ENCODE measurements around the gene TBX6. TPM values are rescaled to one million over a fixed set of nuclear protein-coding genes. Genes with fewer than 3 reads are reported as not detected.
"Not testable (repeated sequence)": the region's sequence is repeated elsewhere in the genome, so short reads cannot be mapped to it uniquely, and the experiment has no call there.

Gene TBX6
- total RNA-seq, 4 donors from 2014 or later, result 0.42 to 1.3 (median 0.67) TPM

- intact Hi-C loops (cut with DNase I), result no loop called here
- no peaks in the 10 kb centered on the region for H3K27me3 ChIP-seq
- H3K9me3 ChIP-seq, result no peaks in the 10 kb centered on the region
- H3K27ac ChIP-seq (replicated peaks in 1 of 4), result no peak overlapping the region
- H3K36me3 ChIP-seq, result peaks cover 29 to 83% (median 76%) of the 10 kb centered on the region in 4 donors
- H3K4me3 ChIP-seq, result no peak overlapping the region
- no peak for DNase-seq (ENCODE audit: extremely low spot score)
- peaks cover 23 to 39% (median 29%) of the 10 kb centered on the region in 4 donors for H3K4me1 ChIP-seq
- 100% methylated on average over 2 of the region's 10 CpGs for WGBS
- TF ChIP-seq EP300 (IDR thresholded peaks at IDR 0.05), result no peak
- no peak for TF ChIP-seq POLR2A (IDR thresholded peaks at IDR 0.05; ENCODE audit: low read depth)
- no peak for TF ChIP-seq CTCF (IDR thresholded peaks at IDR 0.05)
- TF ChIP-seq POLR2AphosphoS5 (IDR thresholded peaks at IDR 0.05), result no peak
These were observed 26.0 kb upstream of the TBX6 start for GRCh38 chr16:30117768-30118167.

GRCh38 chr16:30116291-30117207 is 24.8 kb upstream of the TBX6 start:
- no peak for DNase-seq (ENCODE audit: extremely low spot score)
- Histone ChIP-seq H3K36me3 (peaks cover 29 to 95% (median 88%) of the 10 kb centered on the region in 4 donors), H3K9me3 (no peaks in the 10 kb centered on the region), H3K27me3 (no peaks in the 10 kb centered on the region), H3K4me3 (no peak overlapping the region), H3K4me1 (peaks cover 14 to 29% (median 20%) of the 10 kb centered on the region in 4 donors), H3K27ac (replicated peaks in 1 of 4) (no peak overlapping the region)
- 94% methylated on average over 11 of the region's 16 CpGs for WGBS
- intact Hi-C loops (cut with DNase I), result no loop called here
- TF ChIP-seq POLR2AphosphoS5 (IDR thresholded peaks at IDR 0.05), result no peak
- TF ChIP-seq EP300 (IDR thresholded peaks at IDR 0.05), result no peak
- TF ChIP-seq POLR2A (IDR thresholded peaks at IDR 0.05; ENCODE audit: low read depth), result no peak
- TF ChIP-seq CTCF (IDR thresholded peaks at IDR 0.05), result no peak

GRCh38 chr16:30115238-30115637 is 23.5 kb upstream of the TBX6 start:
- TF ChIP-seq POLR2AphosphoS5 (IDR thresholded peaks at IDR 0.05) (no peak), POLR2A (IDR thresholded peaks at IDR 0.05; ENCODE audit: low read depth) (no peak), EP300 (IDR thresholded peaks at IDR 0.05) (no peak), CTCF (IDR thresholded peaks at IDR 0.05) (no peak)

GRCh38 chr16:30114833-30115232 is 23.1 kb upstream of the TBX6 start:
- Histone ChIP-seq H3K36me3 (peaks cover 29 to 100% (median 97%) of the 10 kb centered on the region in 4 donors), H3K4me1 (peaks cover 6 to 12% (median 8%) of the 10 kb centered on the region in 4 donors)
- H3K27ac ChIP-seq (replicated peaks in 1 of 4); H3K9me3 ChIP-seq; DNase-seq (ENCODE audit: extremely low spot score); H3K4me3 ChIP-seq; H3K27me3 ChIP-seq; intact Hi-C loops (cut with DNase I): not testable (repeated sequence)
- WGBS, result 85% methylated on average over 7 of the region's 7 CpGs

More at GRCh38 chr16:30115238-30115637, 23.5 kb upstream of the TBX6 start:
- intact Hi-C loops (cut with DNase I), result no loop called here
- H3K27ac ChIP-seq (replicated peaks in 1 of 4), result no peak overlapping the region
- no peak overlapping the region for H3K4me3 ChIP-seq
- H3K27me3 ChIP-seq, result no peaks in the 10 kb centered on the region
- WGBS, result 84% methylated on average over 7 of the region's 7 CpGs
- H3K9me3 ChIP-seq, result no peaks in the 10 kb centered on the region
- peaks cover 29 to 100% (median 98%) of the 10 kb centered on the region in 4 donors for H3K36me3 ChIP-seq
- DNase-seq (ENCODE audit: extremely low spot score), result no peak
- peaks cover 6 to 16% (median 9%) of the 10 kb centered on the region in 4 donors for H3K4me1 ChIP-seq

GRCh38 chr16:30114411-30114810 is 22.7 kb upstream of the TBX6 start:
- Histone ChIP-seq H3K27me3 (no peaks in the 10 kb centered on the region), H3K27ac (replicated peaks in 1 of 4) (no peak overlapping the region), H3K9me3 (no peaks in the 10 kb centered on the region), H3K4me1 (peaks cover 6 to 10% (median 8%) of the 10 kb centered on the region in 4 donors), H3K4me3 (no peak overlapping the region), H3K36me3 (peaks cover 31 to 100% (median 95%) of the 10 kb centered on the region in 4 donors)
- DNase-seq (ENCODE audit: extremely low spot score), result no peak
- intact Hi-C loops (cut with DNase I), result no loop called here
- TF ChIP-seq CTCF (IDR thresholded peaks at IDR 0.05) (no peak), POLR2A (IDR thresholded peaks at IDR 0.05; ENCODE audit: low read depth) (no peak), EP300 (IDR thresholded peaks at IDR 0.05) (no peak), POLR2AphosphoS5 (IDR thresholded peaks at IDR 0.05) (no peak)
- WGBS, result 86% methylated on average over 10 of the region's 11 CpGs

Data from esophagus muscularis mucosa (tissue), 4 donors.